Endodermal cell (in vitro differentiated cells): Measurements from ENCODE around the gene NPPA. TPM values are rescaled to one million over a fixed set of nuclear protein-coding genes. Genes with fewer than 3 reads are reported as not detected.
A peak's percentile ranks its signal among the peaks of the same experiment; 100 is the strongest.

ENCODE experiments used
- DNase-seq: peaks from one replicate; pipeline ENCODE4 v3.0.0-alpha.2; 2017
- H3K27ac ChIP-seq: 2 replicates; pipeline ENCODE4 v1.5.1; 2013; ENCODE audit warnings: mild to moderate bottlenecking, low read depth, low read length, moderate library complexity
- H3K27me3 ChIP-seq: 2 replicates; pipeline ENCODE4 v1.6.1; 2013; ENCODE audit warnings: mild to moderate bottlenecking, low read length, moderate library complexity; ENCODE audit not compliant: insufficient read depth, control insufficient read depth, poor library complexity, severe bottlenecking
- H3K36me3 ChIP-seq: 2 replicates; pipeline ENCODE4 v1.7.0; 2013; ENCODE audit warnings: mild to moderate bottlenecking, low read length, moderate library complexity; ENCODE audit not compliant: control insufficient read depth, insufficient read depth
- H3K4me1 ChIP-seq: one replicate; pipeline ENCODE4 v1.7.0; 2013; ENCODE audit warnings: low read length; ENCODE audit not compliant: control insufficient read depth, insufficient read depth
- H3K4me3 ChIP-seq: 2 replicates; pipeline ENCODE4 v1.5.1; 2013; ENCODE audit warnings: mild to moderate bottlenecking, low read length, moderate library complexity
- H3K9ac ChIP-seq: 2 replicates; pipeline ENCODE4 v1.6.1; 2013; ENCODE audit warnings: mild to moderate bottlenecking, low read length, moderate library complexity; ENCODE audit not compliant: poor library complexity, severe bottlenecking; ENCODE audit errors: extremely low read depth
- H3K9me3 ChIP-seq: 2 replicates; pipeline ENCODE4 v1.6.1; 2013; ENCODE audit warnings: mild to moderate bottlenecking, low read length, moderate library complexity; ENCODE audit not compliant: control insufficient read depth
- H3K27ac Mint-ChIP-seq: 2 replicates; pipeline ENCODE4 v1.8.0; 2020; ENCODE audit warnings: mixed read lengths
- H3K27me3 Mint-ChIP-seq: 2 replicates; pipeline ENCODE4 v1.8.0; 2021; ENCODE audit warnings: mild to moderate bottlenecking, mixed read lengths; ENCODE audit not compliant: insufficient read depth
- H3K36me3 Mint-ChIP-seq: 2 replicates; pipeline ENCODE4 v1.8.0; 2020; ENCODE audit warnings: low read depth, mixed read lengths
- H3K4me1 Mint-ChIP-seq: 2 replicates; pipeline ENCODE4 v1.8.0; 2020; ENCODE audit warnings: mixed read lengths
- H3K4me3 Mint-ChIP-seq: 2 replicates; pipeline ENCODE4 v1.8.0; 2020; ENCODE audit warnings: mild to moderate bottlenecking, moderate library complexity, mixed read lengths
- H3K9me3 Mint-ChIP-seq: 2 replicates; pipeline ENCODE4 v1.8.0; 2020; ENCODE audit warnings: mild to moderate bottlenecking, mixed read lengths
- CTCF ChIP-seq: fragments of 200-600 bp; sonication (generic); conservative IDR thresholded peaks from 2 replicates; pipeline ENCODE4 v1.5.0; 2021; ENCODE audit warnings: antibody characterized with exemption, mild to moderate bottlenecking
- WGBS, 2 experiments: methylation state at CpG; one replicate each; pipeline versions ENCODE4 v1.1.5 to v1.1.7; 2013; ENCODE audit warnings: missing lambda C conversion rate in 2 of 2, mixed read lengths in 1 of 2; ENCODE audit not compliant: insufficient coverage in 1 of 2, insufficient read length in 1 of 2; 5-methylcytosine and 5-hydroxymethylcytosine counted together
- total RNA-seq, 2 donors: library from RNA; stranded (reverse); fragmentation: NEBNext Ultra II Directional in 1 of 2; extraction: Animal tissue kit (Norgen Biotek cat#: 25700) in 1 of 2; gene quantifications; 2 replicates in 1 of 2; 3 replicates in 1 of 2; pipeline ENCODE4 v1.2.1, GENCODE V29; 2021

NPPA gene
- total RNA-seq, 2 donors from 2014 or later: not detected

- H3K36me3 ChIP-seq: no peaks in the 10 kb centered on the region
- peaks cover 14% of the 10 kb centered on the region for H3K4me1 ChIP-seq
- H3K9me3 ChIP-seq: no peaks in the 10 kb centered on the region
- Mint-ChIP-seq H3K4me3 (no peak overlapping the region), H3K27me3 (peaks cover 2% of the 10 kb centered on the region), H3K36me3 (no peaks in the 10 kb centered on the region), H3K27ac (no peak overlapping the region), H3K9me3 (no peaks in the 10 kb centered on the region), H3K4me1 (peaks cover 26% of the 10 kb centered on the region)
- no peaks in the 10 kb centered on the region for H3K27me3 ChIP-seq
- H3K9ac ChIP-seq: no peak overlapping the region
- H3K4me3 ChIP-seq: no peak overlapping the region
- no peak overlapping the region for H3K27ac ChIP-seq
- TF ChIP-seq CTCF: no peak
- WGBS, 2 experiments: 93% methylated on average over 29 to 31 of the region's 31 CpGs
- no peak for DNase-seq
These were observed 30.7 kb upstream of the NPPA start for GRCh38 chr1:11878081-11878890.

GRCh38 chr1:11877074-11877473, 29.5 kb upstream of the NPPA start:
- Mint-ChIP-seq H3K9me3 (no peaks in the 10 kb centered on the region), H3K27me3 (peaks cover 2% of the 10 kb centered on the region), H3K4me3 (no peak overlapping the region), H3K36me3 (no peaks in the 10 kb centered on the region), H3K27ac (no peak overlapping the region), H3K4me1 (peaks cover 20% of the 10 kb centered on the region)
- no peaks in the 10 kb centered on the region for H3K9me3 ChIP-seq
- no peaks in the 10 kb centered on the region for H3K27me3 ChIP-seq
- H3K4me1 ChIP-seq: peaks cover 9% of the 10 kb centered on the region
- TF ChIP-seq CTCF: no peak
- WGBS, 2 experiments: 57 to 65% methylated on average over 1 to 4 of the region's 6 CpGs
- no peaks in the 10 kb centered on the region for H3K36me3 ChIP-seq
- H3K27ac ChIP-seq: no peak overlapping the region
- no peak overlapping the region for H3K4me3 ChIP-seq
- H3K9ac ChIP-seq: no peak overlapping the region
- no peak for DNase-seq

- WGBS, 2 experiments: 88 to 89% methylated on average over 7 to 10 of the region's 10 CpGs
- peak; percentile 61 for DNase-seq
- Mint-ChIP-seq H3K9me3 (no peaks in the 10 kb centered on the region), H3K36me3 (no peaks in the 10 kb centered on the region), H3K27ac (no peak overlapping the region), H3K4me3 (no peak overlapping the region), H3K27me3 (no peaks in the 10 kb centered on the region), H3K4me1 (peaks cover 20% of the 10 kb centered on the region)
- Histone ChIP-seq H3K9me3 (no peaks in the 10 kb centered on the region), H3K27ac (no peak overlapping the region), H3K4me3 (no peak overlapping the region), H3K27me3 (no peaks in the 10 kb centered on the region), H3K4me1 (peaks cover 9% of the 10 kb centered on the region), H3K9ac (no peak overlapping the region), H3K36me3 (no peaks in the 10 kb centered on the region)
- peak; percentile 57 for TF ChIP-seq CTCF
These were observed 27.5 kb upstream of the NPPA start for GRCh38 chr1:11875094-11875493.
